ENCODE results near the gene RAF1. TPM values are rescaled to one million over a fixed set of nuclear protein-coding genes. Genes with fewer than 3 reads are reported as not detected.

RAF1 gene
- total and polyA plus RNA-seq, 2 experiments from 2014 or later, result 39.5 to 123 TPM

DNA sequence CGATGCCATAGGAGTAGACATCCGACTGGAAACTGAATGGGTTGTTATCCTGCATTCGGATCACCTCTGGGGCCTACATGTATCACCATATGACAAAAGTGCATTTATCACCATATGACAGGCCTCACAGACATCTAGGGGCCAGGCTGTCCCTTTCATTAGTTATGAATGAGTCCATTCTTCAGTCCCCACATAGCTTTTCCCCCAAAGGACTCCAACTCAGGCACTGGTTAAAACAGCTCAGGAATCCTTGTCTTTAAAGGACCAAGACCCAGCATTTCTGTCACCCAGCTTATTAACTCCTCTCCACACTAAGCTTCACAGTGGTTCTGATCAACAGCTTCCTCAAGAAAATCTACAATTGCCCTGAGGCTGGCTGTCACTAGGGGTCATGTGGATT, 78.7 kb downstream of the RAF1 start:
- H3K4me2 ChIP-seq, result no peak overlapping the region
- no peaks in the 10 kb centered on the region for H3K79me2 ChIP-seq (replicated peaks; ENCODE audit: insufficient read depth)
- Mint-ChIP-seq H3K27ac (no peak overlapping the region), H3K4me3 (no peak overlapping the region), H3K36me3 (ENCODE audit: low read depth) (peaks cover 67% of the 10 kb centered on the region), H3K4me1 (peaks cover 3% of the 10 kb centered on the region; the same call in 1 of the 3 replicates), H3K27me3 (ENCODE audit: insufficient read depth, low read depth, poor library complexity) (peaks cover 30% of the 10 kb centered on the region), H3K9me3 (no peaks in the 10 kb centered on the region)
- no peaks in the 10 kb centered on the region for H3K4me1 ChIP-seq (ENCODE audit: insufficient read depth)
- H3K4me3 ChIP-seq, result no peak overlapping the region
- H3K9me2 ChIP-seq (ENCODE audit: insufficient read depth), result no peaks in the 10 kb centered on the region
- TF ChIP-seq EZH2 (IDR thresholded peaks at IDR 0.05; ENCODE audit: low read depth, unreplicated experiment) (no peak), STAT1 (IDR thresholded peaks at IDR 0.05; ENCODE audit: unreplicated experiment) (no peak), NANOG (IDR thresholded peaks at IDR 0.05; ENCODE audit: borderline replicate concordance) (no peak), ZNF114 (CRISPR knock-in tag; IDR thresholded peaks at IDR 0.05) (no peak), EZH2phosphoT487 (IDR thresholded peaks at IDR 0.05; ENCODE audit: unreplicated experiment) (no peak), POLR2AphosphoS5 (IDR thresholded peaks at IDR 0.05; ENCODE audit: low read depth) (no peak), JUNB (IDR thresholded peaks at IDR 0.05; ENCODE audit: unreplicated experiment) (no peak), ZNF331 (CRISPR knock-in tag; IDR thresholded peaks at IDR 0.05; ENCODE audit: low read depth) (no peak), CREB1 (CRISPR knock-in tag; IDR thresholded peaks at IDR 0.05; ENCODE audit: low read depth) (no peak)
- TF ChIP-seq, protein P1, sequence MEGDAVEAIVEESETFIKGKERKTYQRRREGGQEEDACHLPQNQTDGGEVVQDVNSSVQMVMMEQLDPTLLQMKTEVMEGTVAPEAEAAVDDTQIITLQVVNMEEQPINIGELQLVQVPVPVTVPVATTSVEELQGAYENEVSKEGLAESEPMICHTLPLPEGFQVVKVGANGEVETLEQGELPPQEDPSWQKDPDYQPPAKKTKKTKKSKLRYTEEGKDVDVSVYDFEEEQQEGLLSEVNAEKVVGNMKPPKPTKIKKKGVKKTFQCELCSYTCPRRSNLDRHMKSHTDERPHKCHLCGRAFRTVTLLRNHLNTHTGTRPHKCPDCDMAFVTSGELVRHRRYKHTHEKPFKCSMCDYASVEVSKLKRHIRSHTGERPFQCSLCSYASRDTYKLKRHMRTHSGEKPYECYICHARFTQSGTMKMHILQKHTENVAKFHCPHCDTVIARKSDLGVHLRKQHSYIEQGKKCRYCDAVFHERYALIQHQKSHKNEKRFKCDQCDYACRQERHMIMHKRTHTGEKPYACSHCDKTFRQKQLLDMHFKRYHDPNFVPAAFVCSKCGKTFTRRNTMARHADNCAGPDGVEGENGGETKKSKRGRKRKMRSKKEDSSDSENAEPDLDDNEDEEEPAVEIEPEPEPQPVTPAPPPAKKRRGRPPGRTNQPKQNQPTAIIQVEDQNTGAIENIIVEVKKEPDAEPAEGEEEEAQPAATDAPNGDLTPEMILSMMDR (conservative IDR thresholded peaks at IDR 0.05; ENCODE audit: low read depth in 2 of 2), result no peak
- TF ChIP-seq, protein P2, sequence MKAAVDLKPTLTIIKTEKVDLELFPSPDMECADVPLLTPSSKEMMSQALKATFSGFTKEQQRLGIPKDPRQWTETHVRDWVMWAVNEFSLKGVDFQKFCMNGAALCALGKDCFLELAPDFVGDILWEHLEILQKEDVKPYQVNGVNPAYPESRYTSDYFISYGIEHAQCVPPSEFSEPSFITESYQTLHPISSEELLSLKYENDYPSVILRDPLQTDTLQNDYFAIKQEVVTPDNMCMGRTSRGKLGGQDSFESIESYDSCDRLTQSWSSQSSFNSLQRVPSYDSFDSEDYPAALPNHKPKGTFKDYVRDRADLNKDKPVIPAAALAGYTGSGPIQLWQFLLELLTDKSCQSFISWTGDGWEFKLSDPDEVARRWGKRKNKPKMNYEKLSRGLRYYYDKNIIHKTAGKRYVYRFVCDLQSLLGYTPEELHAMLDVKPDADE (IDR thresholded peaks at IDR 0.05), result no peak
- TF ChIP-seq, protein P3, sequence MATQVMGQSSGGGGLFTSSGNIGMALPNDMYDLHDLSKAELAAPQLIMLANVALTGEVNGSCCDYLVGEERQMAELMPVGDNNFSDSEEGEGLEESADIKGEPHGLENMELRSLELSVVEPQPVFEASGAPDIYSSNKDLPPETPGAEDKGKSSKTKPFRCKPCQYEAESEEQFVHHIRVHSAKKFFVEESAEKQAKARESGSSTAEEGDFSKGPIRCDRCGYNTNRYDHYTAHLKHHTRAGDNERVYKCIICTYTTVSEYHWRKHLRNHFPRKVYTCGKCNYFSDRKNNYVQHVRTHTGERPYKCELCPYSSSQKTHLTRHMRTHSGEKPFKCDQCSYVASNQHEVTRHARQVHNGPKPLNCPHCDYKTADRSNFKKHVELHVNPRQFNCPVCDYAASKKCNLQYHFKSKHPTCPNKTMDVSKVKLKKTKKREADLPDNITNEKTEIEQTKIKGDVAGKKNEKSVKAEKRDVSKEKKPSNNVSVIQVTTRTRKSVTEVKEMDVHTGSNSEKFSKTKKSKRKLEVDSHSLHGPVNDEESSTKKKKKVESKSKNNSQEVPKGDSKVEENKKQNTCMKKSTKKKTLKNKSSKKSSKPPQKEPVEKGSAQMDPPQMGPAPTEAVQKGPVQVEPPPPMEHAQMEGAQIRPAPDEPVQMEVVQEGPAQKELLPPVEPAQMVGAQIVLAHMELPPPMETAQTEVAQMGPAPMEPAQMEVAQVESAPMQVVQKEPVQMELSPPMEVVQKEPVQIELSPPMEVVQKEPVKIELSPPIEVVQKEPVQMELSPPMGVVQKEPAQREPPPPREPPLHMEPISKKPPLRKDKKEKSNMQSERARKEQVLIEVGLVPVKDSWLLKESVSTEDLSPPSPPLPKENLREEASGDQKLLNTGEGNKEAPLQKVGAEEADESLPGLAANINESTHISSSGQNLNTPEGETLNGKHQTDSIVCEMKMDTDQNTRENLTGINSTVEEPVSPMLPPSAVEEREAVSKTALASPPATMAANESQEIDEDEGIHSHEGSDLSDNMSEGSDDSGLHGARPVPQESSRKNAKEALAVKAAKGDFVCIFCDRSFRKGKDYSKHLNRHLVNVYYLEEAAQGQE (IDR thresholded peaks at IDR 0.05; ENCODE audit: unreplicated experiment), result no peak
- TF ChIP-seq, protein P4, sequence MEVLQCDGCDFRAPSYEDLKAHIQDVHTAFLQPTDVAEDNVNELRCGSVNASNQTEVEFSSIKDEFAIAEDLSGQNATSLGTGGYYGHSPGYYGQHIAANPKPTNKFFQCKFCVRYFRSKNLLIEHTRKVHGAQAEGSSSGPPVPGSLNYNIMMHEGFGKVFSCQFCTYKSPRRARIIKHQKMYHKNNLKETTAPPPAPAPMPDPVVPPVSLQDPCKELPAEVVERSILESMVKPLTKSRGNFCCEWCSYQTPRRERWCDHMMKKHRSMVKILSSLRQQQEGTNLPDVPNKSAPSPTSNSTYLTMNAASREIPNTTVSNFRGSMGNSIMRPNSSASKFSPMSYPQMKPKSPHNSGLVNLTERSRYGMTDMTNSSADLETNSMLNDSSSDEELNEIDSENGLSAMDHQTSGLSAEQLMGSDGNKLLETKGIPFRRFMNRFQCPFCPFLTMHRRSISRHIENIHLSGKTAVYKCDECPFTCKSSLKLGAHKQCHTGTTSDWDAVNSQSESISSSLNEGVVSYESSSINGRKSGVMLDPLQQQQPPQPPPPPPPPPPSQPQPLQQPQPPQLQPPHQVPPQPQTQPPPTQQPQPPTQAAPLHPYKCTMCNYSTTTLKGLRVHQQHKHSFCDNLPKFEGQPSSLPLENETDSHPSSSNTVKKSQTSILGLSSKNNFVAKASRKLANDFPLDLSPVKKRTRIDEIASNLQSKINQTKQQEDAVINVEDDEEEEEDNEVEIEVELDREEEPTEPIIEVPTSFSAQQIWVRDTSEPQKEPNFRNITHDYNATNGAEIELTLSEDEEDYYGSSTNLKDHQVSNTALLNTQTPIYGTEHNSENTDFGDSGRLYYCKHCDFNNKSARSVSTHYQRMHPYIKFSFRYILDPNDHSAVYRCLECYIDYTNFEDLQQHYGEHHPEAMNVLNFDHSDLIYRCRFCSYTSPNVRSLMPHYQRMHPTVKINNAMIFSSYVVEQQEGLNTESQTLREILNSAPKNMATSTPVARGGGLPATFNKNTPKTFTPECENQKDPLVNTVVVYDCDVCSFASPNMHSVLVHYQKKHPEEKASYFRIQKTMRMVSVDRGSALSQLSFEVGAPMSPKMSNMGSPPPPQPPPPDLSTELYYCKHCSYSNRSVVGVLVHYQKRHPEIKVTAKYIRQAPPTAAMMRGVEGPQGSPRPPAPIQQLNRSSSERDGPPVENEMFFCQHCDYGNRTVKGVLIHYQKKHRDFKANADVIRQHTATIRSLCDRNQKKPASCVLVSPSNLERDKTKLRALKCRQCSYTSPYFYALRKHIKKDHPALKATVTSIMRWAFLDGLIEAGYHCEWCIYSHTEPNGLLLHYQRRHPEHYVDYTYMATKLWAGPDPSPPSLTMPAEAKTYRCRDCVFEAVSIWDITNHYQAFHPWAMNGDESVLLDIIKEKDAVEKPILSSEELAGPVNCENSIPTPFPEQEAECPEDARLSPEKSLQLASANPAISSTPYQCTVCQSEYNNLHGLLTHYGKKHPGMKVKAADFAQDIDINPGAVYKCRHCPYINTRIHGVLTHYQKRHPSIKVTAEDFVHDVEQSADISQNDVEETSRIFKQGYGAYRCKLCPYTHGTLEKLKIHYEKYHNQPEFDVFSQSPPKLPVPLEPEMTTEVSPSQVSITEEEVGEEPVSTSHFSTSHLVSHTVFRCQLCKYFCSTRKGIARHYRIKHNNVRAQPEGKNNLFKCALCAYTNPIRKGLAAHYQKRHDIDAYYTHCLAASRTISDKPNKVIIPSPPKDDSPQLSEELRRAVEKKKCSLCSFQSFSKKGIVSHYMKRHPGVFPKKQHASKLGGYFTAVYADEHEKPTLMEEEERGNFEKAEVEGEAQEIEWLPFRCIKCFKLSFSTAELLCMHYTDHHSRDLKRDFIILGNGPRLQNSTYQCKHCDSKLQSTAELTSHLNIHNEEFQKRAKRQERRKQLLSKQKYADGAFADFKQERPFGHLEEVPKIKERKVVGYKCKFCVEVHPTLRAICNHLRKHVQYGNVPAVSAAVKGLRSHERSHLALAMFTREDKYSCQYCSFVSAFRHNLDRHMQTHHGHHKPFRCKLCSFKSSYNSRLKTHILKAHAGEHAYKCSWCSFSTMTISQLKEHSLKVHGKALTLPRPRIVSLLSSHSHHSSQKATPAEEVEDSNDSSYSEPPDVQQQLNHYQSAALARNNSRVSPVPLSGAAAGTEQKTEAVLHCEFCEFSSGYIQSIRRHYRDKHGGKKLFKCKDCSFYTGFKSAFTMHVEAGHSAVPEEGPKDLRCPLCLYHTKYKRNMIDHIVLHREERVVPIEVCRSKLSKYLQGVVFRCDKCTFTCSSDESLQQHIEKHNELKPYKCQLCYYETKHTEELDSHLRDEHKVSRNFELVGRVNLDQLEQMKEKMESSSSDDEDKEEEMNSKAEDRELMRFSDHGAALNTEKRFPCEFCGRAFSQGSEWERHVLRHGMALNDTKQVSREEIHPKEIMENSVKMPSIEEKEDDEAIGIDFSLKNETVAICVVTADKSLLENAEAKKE (CRISPR knock-in tag; IDR thresholded peaks at IDR 0.05), result no peak
- H3K27ac ChIP-seq (ENCODE audit: low read depth), result peak overlapping the region; percentile 59; the same call in 1 of the 2 replicates
- peaks cover 17% of the 10 kb centered on the region for H4K20me1 ChIP-seq (replicated peaks; ENCODE audit: insufficient read depth)
- peaks cover 15% of the 10 kb centered on the region; the same call in 1 of the 2 replicates for H3F3A ChIP-seq (replicated peaks; ENCODE audit: low read depth)
- DNase-seq (ENCODE audit: low spot score) (no peak), ATAC-seq (no peak)
- H3K36me3 ChIP-seq (ENCODE audit: insufficient read depth), result peaks cover 42% of the 10 kb centered on the region; the same call in 1 of the 2 replicates
- no peaks in the 10 kb centered on the region for H3K27me3 ChIP-seq (ENCODE audit: insufficient read depth)
- H2AFZ ChIP-seq, result no peak overlapping the region
